WTC11 (cell line): ENCODE results near the gene DCUN1D2. TPM values are rescaled to one million over a fixed set of nuclear protein-coding genes. Genes with fewer than 3 reads are reported as not detected.

ENCODE experiments used
- ATAC-seq: fragments of 200-7000 bp; cut with Tn5 transposase; 2 replicates; pipeline ENCODE4 v1.10.0; 2021; ENCODE audit warnings: mild to moderate bottlenecking, moderate library complexity
- CTCF ChIA-PET: fragments of 300-600 bp; sonication (Branson Sonifier 250); formaldehyde crosslinking; loops from one replicate; lab custom pipeline; 2021; ENCODE audit warnings: antibody characterized with exemption; lab: Charles Lee
- POLR2A ChIA-PET: fragments of 350-600 bp; sonication (Branson Sonifier 250); formaldehyde crosslinking; loops from one replicate; lab custom pipeline; 2021; ENCODE audit warnings: antibody characterized with exemption; lab: Charles Lee
- DNase-seq: peaks from one replicate; pipeline ENCODE4 v3.0.0; 2021; ENCODE audit warnings: low spot score
- H3K27ac Mint-ChIP-seq: 2 replicates; pipeline ENCODE4 v1.8.0; 2021; ENCODE audit warnings: mixed read lengths
- H3K27me3 Mint-ChIP-seq: 2 replicates; pipeline ENCODE4 v1.8.0; 2021; ENCODE audit warnings: low read depth, mild to moderate bottlenecking, moderate library complexity, mixed read lengths
- H3K36me3 Mint-ChIP-seq: 2 replicates; pipeline ENCODE4 v1.8.0; 2021; ENCODE audit warnings: mixed read lengths
- H3K4me1 Mint-ChIP-seq: 2 replicates; pipeline ENCODE4 v1.8.0; 2022; ENCODE audit warnings: mixed read lengths
- H3K4me3 Mint-ChIP-seq: 2 replicates; pipeline ENCODE4 v1.8.0; 2021; ENCODE audit warnings: mild to moderate bottlenecking, moderate library complexity, mixed read lengths
- H3K9me3 Mint-ChIP-seq: 2 replicates; pipeline ENCODE4 v1.8.0; 2021; ENCODE audit warnings: mixed read lengths
- ATF1 ChIP-seq: sonication (generic); formaldehyde crosslinking; IDR thresholded peaks from 2 replicates; pipeline ENCODE4 v1.8.1; 2023; ENCODE audit warnings: mild to moderate bottlenecking, moderate library complexity, missing genetic modification reagents
- ATF2 ChIP-seq: sonication (generic); formaldehyde crosslinking; IDR thresholded peaks from 2 replicates; pipeline ENCODE4 v1.8.1; 2022; ENCODE audit warnings: low read depth, missing genetic modification reagents, borderline replicate concordance
- EMX1 ChIP-seq: fragments of 250-450 bp; sonication (Bioruptor Pico); IDR thresholded peaks from 2 replicates; pipeline ENCODE4 v1.8.0; 2021; ENCODE audit warnings: mild to moderate bottlenecking
- GRHL2 ChIP-seq: fragments of 250-450 bp; sonication (Bioruptor Pico); IDR thresholded peaks from 2 replicates; pipeline ENCODE4 v1.8.0; 2022; ENCODE audit warnings: mild to moderate bottlenecking, moderate library complexity; ENCODE audit not compliant: insufficient replicate concordance, severe bottlenecking
- HMGA2 ChIP-seq: fragments of 250-450 bp; sonication (Bioruptor Pico); IDR thresholded peaks from 2 replicates; pipeline ENCODE4 v1.4.0; 2021; ENCODE audit warnings: mild to moderate bottlenecking, moderate library complexity
- JAZF1 ChIP-seq: fragments of 250-450 bp; sonication (Bioruptor Pico); IDR thresholded peaks from 2 replicates; pipeline ENCODE4 v1.9.0; 2021; ENCODE audit warnings: moderate library complexity, mild to moderate bottlenecking, inconsistent platforms
- MAX ChIP-seq: sonication (generic); formaldehyde crosslinking; IDR thresholded peaks from 2 replicates; pipeline ENCODE4 v1.8.0; 2022; ENCODE audit warnings: mild to moderate bottlenecking, missing genetic modification reagents
- MYBL2 ChIP-seq: sonication (generic); formaldehyde crosslinking; IDR thresholded peaks from 2 replicates; pipeline ENCODE4 v1.8.1; 2023; ENCODE audit warnings: mild to moderate bottlenecking, moderate library complexity, missing genetic modification reagents
- NFATC4 ChIP-seq: fragments of 250-450 bp; sonication (Bioruptor Pico); IDR thresholded peaks from 2 replicates; pipeline ENCODE4 v1.9.0; 2021; ENCODE audit warnings: mild to moderate bottlenecking
- SP1 ChIP-seq: sonication (generic); formaldehyde crosslinking; conservative IDR thresholded peaks from 2 replicates; pipeline ENCODE4 v1.8.1; 2022; ENCODE audit warnings: missing genetic modification reagents
- TEAD1 ChIP-seq: sonication (generic); formaldehyde crosslinking; IDR thresholded peaks from 2 replicates; pipeline ENCODE4 v1.8.0; 2022; ENCODE audit warnings: mild to moderate bottlenecking, missing genetic modification reagents
- TP53 ChIP-seq: sonication (generic); formaldehyde crosslinking; IDR thresholded peaks from 2 replicates; pipeline ENCODE4 v1.8.1; 2023; ENCODE audit warnings: mild to moderate bottlenecking, missing genetic modification reagents
- ZMAT4 ChIP-seq: fragments of 250-450 bp; sonication (Bioruptor Pico); IDR thresholded peaks from 2 replicates; pipeline ENCODE4 v1.9.0; 2021; ENCODE audit warnings: mild to moderate bottlenecking
- total RNA-seq: library from RNA; stranded (reverse); gene quantifications from 3 replicates; pipeline ENCODE4 v1.2.3, GENCODE V29; 2021

Gene DCUN1D2
- total RNA-seq, 1 experiment from 2014 or later = 42.5 TPM

- Mint-ChIP-seq H3K4me1 (no peaks in the 10 kb centered on the region), H3K4me3 (no peak overlapping the region), H3K9me3 (no peaks in the 10 kb centered on the region), H3K36me3 (no peaks in the 10 kb centered on the region), H3K27ac (peak overlapping the region; percentile 54; the same call in 1 of the 2 replicates), H3K27me3 (no peaks in the 10 kb centered on the region)
- DNase-seq (no peak), ATAC-seq (no peak)
- POLR2A ChIA-PET = no interaction called here
- CTCF ChIA-PET = no interaction called here
- TF ChIP-seq ATF1 (CRISPR knock-in tag) (no peak), EMX1 (CRISPR knock-in tag) (no peak), MAX (CRISPR knock-in tag) (no peak), JAZF1 (no peak), HMGA2 (CRISPR knock-in tag) (no peak)
Observed at GRCh38 chr13:113420232-113420631, 70.3 kb downstream of the DCUN1D2 start.

- DNase-seq (no peak), ATAC-seq (no peak)
- Mint-ChIP-seq H3K27me3 (no peaks in the 10 kb centered on the region), H3K4me1 (no peaks in the 10 kb centered on the region), H3K9me3 (no peaks in the 10 kb centered on the region), H3K36me3 (no peaks in the 10 kb centered on the region), H3K4me3 (no peak overlapping the region), H3K27ac (no peak overlapping the region)
- TF ChIP-seq GRHL2 (CRISPR knock-in tag) (no peak), TEAD1 (CRISPR knock-in tag) (no peak), ATF2 (CRISPR knock-in tag) (no peak), MYBL2 (CRISPR knock-in tag) (no peak), ZMAT4 (CRISPR knock-in tag) (no peak), TP53 (CRISPR knock-in tag) (no peak)
- ChIA-PET POLR2A (no interaction called here), CTCF (no interaction called here)
Observed at GRCh38 chr13:113419531-113420193, 70.8 kb downstream of the DCUN1D2 start.

GRCh38 chr13:113418722-113419049 is 71.8 kb downstream of the DCUN1D2 start:
- TF ChIP-seq GRHL2 (CRISPR knock-in tag) (no peak), NFATC4 (CRISPR knock-in tag) (no peak)
- Mint-ChIP-seq H3K4me3 (no peak overlapping the region), H3K9me3 (no peaks in the 10 kb centered on the region), H3K27me3 (no peaks in the 10 kb centered on the region), H3K27ac (no peak overlapping the region), H3K4me1 (no peaks in the 10 kb centered on the region), H3K36me3 (no peaks in the 10 kb centered on the region)
- no peak for DNase-seq
- ChIA-PET POLR2A (no interaction called here), CTCF (interaction anchor here (1.0 kb wide), 1 partner anchor 180 kb away, joined by 4 read pairs; no protein-coding TSS in a partner anchor)
- no peak for ATAC-seq

- ChIA-PET POLR2A (no interaction called here), CTCF (interaction anchor here (0.6 to 1.3 kb wide), 3 partner anchors 20 to 180 kb away, joined by 3 to 4 read pairs (median 3); no protein-coding TSS in a partner anchor)
- no peaks in the 10 kb centered on the region for H3K27me3 Mint-ChIP-seq
Observed at GRCh38 chr13:113417836-113418721, 72.4 kb downstream of the DCUN1D2 start.

More at GRCh38 chr13:113417836-113418721, 72.4 kb downstream of the DCUN1D2 start:
- no peak for TF ChIP-seq SP1
- TF ChIP-seq ZMAT4 (CRISPR knock-in tag) = no peak
- TF ChIP-seq MAX (CRISPR knock-in tag) = no peak
- TF ChIP-seq, all 79 proteins: peak for 0
- Mint-ChIP-seq H3K9me3 (no peaks in the 10 kb centered on the region), H3K27ac (no peak overlapping the region), H3K4me1 (no peaks in the 10 kb centered on the region), H3K4me3 (no peak overlapping the region), H3K36me3 (no peaks in the 10 kb centered on the region)
- ATAC-seq (no peak), DNase-seq (no peak)
